ENCODE results near the gene RCAN3.

Gene RCAN3

GRCh38 chr1:24551960-24552571 is 49.4 kb downstream of the RCAN3 start:
- no peak for TF ChIP-seq CTCF (IDR thresholded peaks at IDR 0.05; ENCODE audit: poor library complexity, severe bottlenecking)
- H3K4me3 ChIP-seq (ENCODE audit: severe bottlenecking) = no peak overlapping the region
- no peaks in the 10 kb centered on the region for H3K4me1 ChIP-seq (ENCODE audit: insufficient read depth, poor library complexity, severe bottlenecking)
- H3K27me3 ChIP-seq (ENCODE audit: insufficient read depth, poor library complexity, severe bottlenecking) = no peaks in the 10 kb centered on the region
- no peaks in the 10 kb centered on the region for H3K9me3 ChIP-seq (ENCODE audit: severe bottlenecking)
- H3K27ac ChIP-seq (ENCODE audit: poor library complexity, severe bottlenecking) = no peak overlapping the region
- no peak for ATAC-seq (ENCODE audit: low read depth)
- DNase-seq (ENCODE audit: low spot score) = no peak
- no peaks in the 10 kb centered on the region for H3K36me3 ChIP-seq (ENCODE audit: low read depth)

- no peak for TF ChIP-seq CTCF (IDR thresholded peaks at IDR 0.05; ENCODE audit: poor library complexity, severe bottlenecking)
- no peak for ATAC-seq (ENCODE audit: low read depth)
These were observed 51.3 kb downstream of the RCAN3 start for GRCh38 chr1:24553931-24554330.

GRCh38 chr1:24554714-24555113 is 52.1 kb downstream of the RCAN3 start:
- no peak overlapping the region for H3K27ac ChIP-seq (ENCODE audit: poor library complexity, severe bottlenecking)
- DNase-seq (ENCODE audit: low spot score) (no peak), ATAC-seq (ENCODE audit: low read depth) (no peak)
- no peaks in the 10 kb centered on the region for H3K27me3 ChIP-seq (ENCODE audit: insufficient read depth, poor library complexity, severe bottlenecking)
- TF ChIP-seq CTCF (IDR thresholded peaks at IDR 0.05; ENCODE audit: poor library complexity, severe bottlenecking) = no peak
- H3K36me3 ChIP-seq (ENCODE audit: low read depth) = no peaks in the 10 kb centered on the region
- H3K9me3 ChIP-seq (ENCODE audit: severe bottlenecking) = no peaks in the 10 kb centered on the region
- no peak overlapping the region for H3K4me3 ChIP-seq (ENCODE audit: severe bottlenecking)
- no peaks in the 10 kb centered on the region for H3K4me1 ChIP-seq (ENCODE audit: insufficient read depth, poor library complexity, severe bottlenecking)

More at GRCh38 chr1:24553931-24554330, 51.3 kb downstream of the RCAN3 start:
- Histone ChIP-seq H3K27me3 (ENCODE audit: insufficient read depth, poor library complexity, severe bottlenecking) (no peaks in the 10 kb centered on the region), H3K4me3 (ENCODE audit: severe bottlenecking) (no peak overlapping the region), H3K36me3 (ENCODE audit: low read depth) (no peaks in the 10 kb centered on the region), H3K27ac (ENCODE audit: poor library complexity, severe bottlenecking) (no peak overlapping the region), H3K9me3 (ENCODE audit: severe bottlenecking) (no peaks in the 10 kb centered on the region), H3K4me1 (ENCODE audit: insufficient read depth, poor library complexity, severe bottlenecking) (no peaks in the 10 kb centered on the region)
- DNase-seq (ENCODE audit: low spot score) = no peak

- Histone ChIP-seq H3K4me1 (ENCODE audit: insufficient read depth, poor library complexity, severe bottlenecking) (no peaks in the 10 kb centered on the region), H3K27ac (ENCODE audit: poor library complexity, severe bottlenecking) (no peak within 1 kb of the TSS), H3K4me3 (ENCODE audit: severe bottlenecking) (peak within 1 kb of the TSS; percentile 24), H3K9me3 (ENCODE audit: severe bottlenecking) (no peaks in the 10 kb centered on the region), H3K27me3 (ENCODE audit: insufficient read depth, poor library complexity, severe bottlenecking) (no peaks in the 10 kb centered on the region), H3K36me3 (ENCODE audit: low read depth) (no peaks in the 10 kb centered on the region)
- DNase-seq (ENCODE audit: low spot score) = no peak
- ATAC-seq (ENCODE audit: low read depth) = peak; percentile 33; the same call in 1 of the 3 replicates
- peak; percentile 12 for TF ChIP-seq CTCF (IDR thresholded peaks at IDR 0.05; ENCODE audit: poor library complexity, severe bottlenecking)
These were observed 53.2 kb downstream of the RCAN3 start, which contains the start of gene NCMAP for GRCh38 chr1:24555591-24556413. TSS of gene NCMAP (plus strand) at chr1:24556087. CDS start at chr1:24595431, 39,344 bp downstream.

Data from RWPE2 (cell line).